A549 (cell line): Measurements from ENCODE around the gene ABHD17A. TPM values are rescaled to one million over a fixed set of nuclear protein-coding genes. Genes with fewer than 3 reads are reported as not detected.

Source experiments
- ATAC-seq, 2 experiments: fragments of 200-7000 bp in 1 of 2; fragments of >200 bp in 1 of 2; cut with Nextera tagmentation in 1 of 2; cut with Tn5 transposase in 1 of 2; 3 replicates each; pipeline versions ENCODE4 v1.8.0 to v1.9.1; 2018 to 2020; ENCODE audit warnings: mild to moderate bottlenecking in 1 of 2, moderate library complexity in 1 of 2
- CTCF ChIA-PET: fragments of 300-600 bp; sonication (Branson Sonifier 250); formaldehyde crosslinking; extraction: SDS; loops from one replicate; lab custom pipeline; 2021; ENCODE audit warnings: antibody characterized with exemption, inconsistent platforms; lab: Yijun Ruan, JAX
- POLR2A ChIA-PET: fragments of 350-600 bp; formaldehyde crosslinking; extraction: SDS; loops from one replicate; lab custom pipeline; 2021; ENCODE audit warnings: antibody characterized with exemption, inconsistent platforms; lab: Yijun Ruan, JAX
- DNase-seq, 2 experiments: peaks; one replicate each; pipeline versions ENCODE4 v3.0.0 to v3.0.0-alpha.2; 2011 to 2016; ENCODE audit warnings: low read depth in 1 of 2, low spot score in 1 of 2
- FAIRE-seq: peaks from 2 replicates; lab custom pipeline; 2011; peaks lifted over from hg19 to GRCh38; lab: Jason Lieb, UNC
- H3K27ac ChIP-seq, 2 experiments: fragments of >200 bp; sonication (Bioruptor Twin); formaldehyde crosslinking; 3 replicates each; pipeline ENCODE4 v1.5.1; 2016 to 2017
- H3K4me1 ChIP-seq: fragments of >200 bp; sonication (Bioruptor Twin); formaldehyde crosslinking; 3 replicates; pipeline ENCODE4 v1.6.1; 2016
- H3K4me2 ChIP-seq: fragments of >200 bp; sonication (Bioruptor Twin); formaldehyde crosslinking; 3 replicates; pipeline ENCODE4 v1.6.1; 2016
- H3K4me3 ChIP-seq: fragments of >200 bp; sonication (Bioruptor Twin); formaldehyde crosslinking; 3 replicates; pipeline ENCODE4 v1.5.1; 2016
- H3K9me3 ChIP-seq: fragments of >200 bp; sonication (Bioruptor Twin); formaldehyde crosslinking; 3 replicates; pipeline ENCODE4 v1.6.1; 2016
- CHD2 ChIP-seq: fragments of 150-350 bp; IDR thresholded peaks from 2 replicates; pipeline ENCODE4 v1.6.1; 2014; ENCODE audit warnings: low read length; ENCODE audit not compliant: partially characterized antibody
- CTCF ChIP-seq: fragments of >200 bp; sonication (Bioruptor Twin); formaldehyde crosslinking; IDR thresholded peaks from 3 replicates; pipeline ENCODE4 v1.5.1; 2016
- EHF ChIP-seq: fragments of 250-450 bp; sonication (Bioruptor Pico); IDR thresholded peaks from 2 replicates; pipeline ENCODE4 v1.5.0; 2020; ENCODE audit warnings: mild to moderate bottlenecking
- ESRRA ChIP-seq: fragments of 150-350 bp; IDR thresholded peaks from 2 replicates; pipeline ENCODE4 v1.6.1; 2014; ENCODE audit warnings: mild to moderate bottlenecking, low read length, borderline replicate concordance
- FOSB ChIP-seq: fragments of 250-450 bp; sonication (Bioruptor Pico); IDR thresholded peaks from 2 replicates; pipeline ENCODE4 v1.5.0; 2020; ENCODE audit warnings: mild to moderate bottlenecking, moderate library complexity
- FOSL2 ChIP-seq, 2 experiments: fragments of 450-650 bp in 1 of 2; fragments of >200 bp in 1 of 2; sonication (Bioruptor Twin) in 1 of 2; formaldehyde crosslinking; IDR thresholded peaks; 2 replicates each; pipeline versions ENCODE4 v1.5.0 to v1.6.1; 2016 to 2020; ENCODE audit warnings: mild to moderate bottlenecking in 1 of 2, moderate library complexity in 1 of 2
- HDAC2 ChIP-seq: fragments of 200-600 bp; sonication (generic); IDR thresholded peaks from 2 replicates; pipeline ENCODE4 v1.6.1; 2016
- HES2 ChIP-seq: fragments of >200 bp; sonication (Bioruptor Twin); formaldehyde crosslinking; IDR thresholded peaks from 2 replicates; pipeline ENCODE4 v1.6.1; 2016
- HOXB13 ChIP-seq: fragments of 250-450 bp; sonication (Bioruptor Pico); IDR thresholded peaks from 2 replicates; pipeline ENCODE4 v1.5.0; 2020; ENCODE audit warnings: low read depth, mild to moderate bottlenecking, moderate library complexity
- HOXB5 ChIP-seq: fragments of 250-450 bp; sonication (Bioruptor Pico); IDR thresholded peaks from 2 replicates; pipeline ENCODE4 v1.5.0; 2020; ENCODE audit warnings: mild to moderate bottlenecking, moderate library complexity
- JUN ChIP-seq, 2 experiments: fragments of >200 bp; sonication (Bioruptor Twin); formaldehyde crosslinking; IDR thresholded peaks; 2 replicates in 1 of 2; 3 replicates in 1 of 2; pipeline ENCODE4 v1.6.1; 2016 to 2017
- MAFK ChIP-seq: fragments of 450-650 bp; IDR thresholded peaks from 2 replicates; pipeline ENCODE4 v1.6.1; 2014; ENCODE audit not compliant: partially characterized antibody
- NFE2L2 ChIP-seq: fragments of 150-350 bp; conservative IDR thresholded peaks from 2 replicates; pipeline ENCODE4 v1.6.1; 2014; ENCODE audit warnings: low read length
- NPAS2 ChIP-seq: fragments of 250-450 bp; sonication (Bioruptor Pico); IDR thresholded peaks from 2 replicates; pipeline ENCODE4 v1.8.0; 2022; ENCODE audit warnings: mild to moderate bottlenecking, moderate library complexity, borderline replicate concordance
- NR3C1 ChIP-seq: fragments of >200 bp; sonication (Bioruptor Twin); formaldehyde crosslinking; IDR thresholded peaks from 3 replicates; pipeline ENCODE4 v1.6.1; 2017
- PBX3 ChIP-seq: IDR thresholded peaks from 2 replicates; pipeline ENCODE4 v1.6.1; 2012
- PHF8 ChIP-seq: fragments of 200-600 bp; sonication (generic); IDR thresholded peaks from 2 replicates; pipeline ENCODE4 v1.6.1; 2016; ENCODE audit warnings: low read depth, mild to moderate bottlenecking, antibody characterized with exemption, moderate library complexity, borderline replicate concordance
- POLR2A ChIP-seq: IDR thresholded peaks from 2 replicates; pipeline ENCODE4 v1.6.1; 2012; ENCODE audit warnings: mild to moderate bottlenecking, low read length
- POLR2AphosphoS2 ChIP-seq: conservative IDR thresholded peaks from 2 replicates; pipeline ENCODE4 v1.6.1; 2012; ENCODE audit warnings: low read length, improper control_type of control experiment, inconsistent platforms
- RAD21 ChIP-seq, 2 experiments: fragments of >200 bp in 1 of 2; sonication (Bioruptor Twin) in 1 of 2; formaldehyde crosslinking in 1 of 2; IDR thresholded peaks in 1 of 2; conservative IDR thresholded peaks in 1 of 2; 2 replicates in 1 of 2; 3 replicates in 1 of 2; pipeline ENCODE4 v1.6.1; 2012 to 2018; ENCODE audit warnings: inconsistent platforms in 1 of 2
- RFX5 ChIP-seq: fragments of 450-650 bp; IDR thresholded peaks from 2 replicates; pipeline ENCODE4 v1.7.1; 2014; ENCODE audit warnings: antibody characterized with exemption, mild to moderate bottlenecking, moderate library complexity
- RNF2 ChIP-seq: fragments of 200-600 bp; sonication (generic); IDR thresholded peaks from 2 replicates; pipeline ENCODE4 v1.6.1; 2016; ENCODE audit warnings: low read depth, mild to moderate bottlenecking, antibody characterized with exemption, moderate library complexity, borderline replicate concordance
- SMC3 ChIP-seq: fragments of >200 bp; sonication (Bioruptor Twin); formaldehyde crosslinking; IDR thresholded peaks from 3 replicates; pipeline ENCODE4 v1.6.1; 2018; ENCODE audit warnings: inconsistent platforms
- TP53 ChIP-seq: fragments of 250-450 bp; sonication (Bioruptor Pico); IDR thresholded peaks from 2 replicates; pipeline ENCODE4 v1.5.0; 2021; ENCODE audit warnings: mild to moderate bottlenecking, moderate library complexity
- ZFP36 ChIP-seq: fragments of 450-650 bp; IDR thresholded peaks from 2 replicates; pipeline ENCODE4 v1.6.1; 2014; ENCODE audit warnings: borderline replicate concordance; ENCODE audit not compliant: partially characterized antibody
- WGBS: methylation state at CpG from one replicate; pipeline ENCODE4 v1.1.6; 2017; ENCODE audit errors: missing lambda C conversion rate; 5-methylcytosine and 5-hydroxymethylcytosine counted together
- polyA plus RNA-seq, 4 experiments: library from polyadenylated mRNA; depleted of rRNA in 3 of 4; stranded (reverse); fragments of >200 nt; fragmentation: RNase III in 1 of 4; extraction: RNeasy Plus Mini Kit Qiagen cat#74134 plus additional on column Dnase treatment in 1 of 4; gene quantifications; 2 replicates in 3 of 4; 3 replicates in 1 of 4; pipeline ENCODE4 v1.2.3, GENCODE V29; 2011 to 2017
- TF ChIP-seq, protein P1 (sequence below): fragments of 250-450 bp; sonication (Bioruptor Pico); IDR thresholded peaks from 2 replicates; pipeline ENCODE4 v1.5.0; 2020; ENCODE audit warnings: low read depth, mild to moderate bottlenecking, moderate library complexity
- TF ChIP-seq, protein P2 (sequence below): fragments of 450-650 bp; IDR thresholded peaks from 2 replicates; pipeline ENCODE4 v1.6.1; 2014; ENCODE audit warnings: antibody characterized with exemption

Gene ABHD17A
- polyA plus RNA-seq, 2 of the 4 experiments (the other 2 are of a cell fraction): 12.8 to 23.1 TPM

- POLR2A ChIA-PET: no interaction called here
- TF ChIP-seq HES2 (no peak), POLR2A (no peak), JUN (IDR thresholded peaks at IDR 0.05) (no peak), HDAC2 (no peak), RFX5 (no peak), EHF (CRISPR knock-in tag) (no peak), HOXB5 (CRISPR knock-in tag) (no peak), RNF2 (no peak), POLR2AphosphoS2 (no peak), NFE2L2 (no peak), SMC3 (no peak), ZFP36 (no peak)
- TF ChIP-seq, protein P1, sequence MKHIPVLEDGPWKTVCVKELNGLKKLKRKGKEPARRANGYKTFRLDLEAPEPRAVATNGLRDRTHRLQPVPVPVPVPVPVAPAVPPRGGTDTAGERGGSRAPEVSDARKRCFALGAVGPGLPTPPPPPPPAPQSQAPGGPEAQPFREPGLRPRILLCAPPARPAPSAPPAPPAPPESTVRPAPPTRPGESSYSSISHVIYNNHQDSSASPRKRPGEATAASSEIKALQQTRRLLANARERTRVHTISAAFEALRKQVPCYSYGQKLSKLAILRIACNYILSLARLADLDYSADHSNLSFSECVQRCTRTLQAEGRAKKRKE (CRISPR knock-in tag): no peak
- TF ChIP-seq, protein P2, sequence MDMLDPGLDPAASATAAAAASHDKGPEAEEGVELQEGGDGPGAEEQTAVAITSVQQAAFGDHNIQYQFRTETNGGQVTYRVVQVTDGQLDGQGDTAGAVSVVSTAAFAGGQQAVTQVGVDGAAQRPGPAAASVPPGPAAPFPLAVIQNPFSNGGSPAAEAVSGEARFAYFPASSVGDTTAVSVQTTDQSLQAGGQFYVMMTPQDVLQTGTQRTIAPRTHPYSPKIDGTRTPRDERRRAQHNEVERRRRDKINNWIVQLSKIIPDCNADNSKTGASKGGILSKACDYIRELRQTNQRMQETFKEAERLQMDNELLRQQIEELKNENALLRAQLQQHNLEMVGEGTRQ: no peak
Observed at GRCh38 chr19:1932395-1932794, 47.1 kb upstream of the ABHD17A start.

GRCh38 chr19:1931445-1931844 is 46.1 kb upstream of the ABHD17A start:
- no peak overlapping the region for H3K4me3 ChIP-seq
- POLR2A ChIA-PET: no interaction called here
- peaks cover 5% of the 10 kb centered on the region; the same call in 1 of the 3 replicates for H3K9me3 ChIP-seq
- H3K4me2 ChIP-seq: no peak overlapping the region
- H3K4me1 ChIP-seq: peaks cover 5% of the 10 kb centered on the region; the same call in 1 of the 3 replicates
- no peak overlapping the region for H3K27ac ChIP-seq
- FAIRE-seq (no peak), DNase-seq (no peak), ATAC-seq (no peak)
- 53% methylated on average over 1 of the region's 1 CpG for WGBS
- CTCF ChIA-PET: interaction anchor here (0.5 to 0.8 kb wide), 3 partner anchors 15 to 99 kb away, joined by 3 to 4 read pairs (median 3); no protein-coding TSS in a partner anchor
- TF ChIP-seq CHD2 (no peak), TP53 (no peak), NPAS2 (CRISPR knock-in tag) (no peak), FOSL2 (IDR thresholded peaks at IDR 0.05) (no peak), FOSL2 (CRISPR knock-in tag; IDR thresholded peaks at IDR 0.05) (no peak), ESRRA (no peak), MAFK (no peak), FOSB (CRISPR knock-in tag) (no peak), PHF8 (no peak), POLR2A (no peak)

More at GRCh38 chr19:1932395-1932794, 47.1 kb upstream of the ABHD17A start:
- DNase-seq (no peak), FAIRE-seq (no peak), ATAC-seq (no peak)
- Histone ChIP-seq H3K4me3 (no peak overlapping the region), H3K4me2 (no peak overlapping the region), H3K4me1 (peaks cover 5% of the 10 kb centered on the region; the same call in 1 of the 3 replicates), H3K27ac (no peak overlapping the region), H3K9me3 (peaks cover 5% of the 10 kb centered on the region; the same call in 1 of the 3 replicates)
- CTCF ChIA-PET: interaction anchor here (0.8 to 1.4 kb wide), 3 partner anchors 13 to 35 kb away, joined by 3 to 4 read pairs (median 3); no protein-coding TSS in a partner anchor
- WGBS: 54% methylated on average over 7 of the region's 8 CpGs

DNA sequence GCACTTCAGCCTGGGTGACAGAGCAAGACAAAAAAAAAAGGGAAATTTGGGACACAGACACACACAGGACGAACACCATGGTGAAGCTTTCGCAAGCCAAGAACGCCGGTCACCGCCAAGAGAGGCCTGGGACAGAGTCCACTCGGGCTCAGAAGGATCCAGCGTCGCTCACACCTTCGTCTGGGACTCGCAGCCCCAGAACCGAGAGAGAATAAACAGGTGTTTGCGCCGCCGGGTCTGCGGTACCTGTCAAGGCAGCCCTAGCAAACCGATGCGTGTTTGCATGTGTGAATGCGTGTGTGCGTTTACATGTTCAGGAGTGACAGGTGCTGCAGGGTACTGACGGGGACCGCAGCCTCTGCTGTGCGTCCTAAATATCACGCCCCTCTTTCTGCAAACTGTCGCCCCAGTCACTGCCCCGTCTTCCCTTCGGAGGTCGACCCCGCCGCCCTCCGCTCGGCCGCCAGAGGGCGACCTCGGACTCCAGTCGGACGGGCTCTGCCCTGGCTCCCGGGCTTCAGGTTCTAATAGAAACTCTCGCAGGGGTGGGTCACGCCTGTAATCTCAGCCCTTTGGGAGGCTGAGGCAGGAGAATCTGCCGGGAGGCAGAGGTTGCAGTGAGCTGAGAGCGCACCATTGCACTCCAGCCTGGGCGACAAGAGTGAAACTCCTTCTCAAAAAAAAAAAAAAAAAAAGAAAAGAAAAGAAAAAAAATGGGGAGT is 43.9 kb upstream of the ABHD17A start:
- TF ChIP-seq HOXB13: no peak
- peak; percentile 55 for TF ChIP-seq SMC3
- no peak for TF ChIP-seq POLR2AphosphoS2
- TF ChIP-seq HDAC2: no peak
- TF ChIP-seq NR3C1: no peak
- no peak for TF ChIP-seq PBX3
- peak; percentile 75 for TF ChIP-seq CTCF
- peak; percentile 61 to 62 for TF ChIP-seq RAD21 (conservative IDR thresholded peaks at IDR 0.05 in 1 of 2, IDR thresholded peaks at IDR 0.05 in 1 of 2)
- no peak for FAIRE-seq
- Histone ChIP-seq H3K4me2 (peak overlapping the region; percentile 98), H3K4me3 (peak overlapping the region; percentile 47), H3K4me1 (peaks cover 5% of the 10 kb centered on the region; the same call in 1 of the 3 replicates), H3K27ac (peak overlapping the region; percentile 54 to 81), H3K9me3 (peaks cover 5% of the 10 kb centered on the region; the same call in 1 of the 3 replicates)
- ATAC-seq: peak; percentile 74 to 94
- CTCF ChIA-PET: interaction anchor here (0.6 to 4.0 kb wide), 33 partner anchors 8 to 201 kb away, joined by 3 to 21 read pairs (median 3); no protein-coding TSS in a partner anchor
- POLR2A ChIA-PET: no interaction called here
- DNase-seq: peak; percentile 67 to 73
- WGBS: 19% methylated on average over 17 of the region's 42 CpGs
